ENCODE data around the gene LARGE1. TPM values are rescaled to one million over a fixed set of nuclear protein-coding genes. Genes with fewer than 3 reads are reported as not detected.

Gene LARGE1
- total and polyA plus RNA-seq, 2 of the 8 experiments (the other 6 are each of a cell fraction or from before 2014, with no cell fraction given): 43.7 to 83.0 TPM

DNA sequence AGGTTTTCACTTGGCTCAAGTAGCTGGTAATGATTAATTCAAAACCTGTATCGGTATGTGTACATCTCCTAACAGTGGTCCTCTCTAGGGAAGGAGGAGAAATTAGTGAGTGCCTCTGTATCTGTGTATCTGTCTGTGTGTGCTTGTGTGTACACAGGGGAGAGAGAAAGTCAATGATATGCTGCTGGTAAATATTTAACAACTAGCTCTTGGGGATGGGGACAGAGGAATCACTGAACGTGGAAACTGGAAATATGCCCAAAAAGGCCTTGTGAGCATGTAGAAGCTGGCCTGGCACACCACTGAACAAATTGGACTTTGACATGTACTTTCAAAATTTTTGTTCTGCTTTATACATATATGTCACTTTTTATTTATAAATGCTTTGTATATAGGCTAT lies 648.1 kb downstream of the LARGE1 start:
- no peak overlapping the region for H3K18ac ChIP-seq (ENCODE audit: extremely low read depth, low read length)
- TF ChIP-seq CHD2 (IDR thresholded peaks at IDR 0.05; ENCODE audit: low read length): no peak
- no peak for TF ChIP-seq SIRT6 (IDR thresholded peaks at IDR 0.05; ENCODE audit: low read length)
- TF ChIP-seq PHF8 (conservative IDR thresholded peaks at IDR 0.05; ENCODE audit: low read depth, low read length): no peak

More for the DNA sequence above, 648.1 kb downstream of the LARGE1 start:
- no peak overlapping the region for H3K4me2 ChIP-seq (ENCODE audit: insufficient read depth in 1 of 2, low read depth in 2 of 2, low read length in 2 of 2)
- no peak overlapping the region for H3K23ac ChIP-seq (ENCODE audit: insufficient read length)
- H3K4ac ChIP-seq (replicated peaks; ENCODE audit: insufficient read length, low read depth, low read length): no peak overlapping the region
- ChIA-PET POLR2A (ENCODE audit: partially characterized antibody) (no interaction called here), CTCF (ENCODE audit: partially characterized antibody) (interaction anchor here (0.6 to 0.9 kb wide), 3 partner anchors 70 to 224 kb away, joined by 3 to 4 read pairs (median 3); no protein-coding TSS in a partner anchor)
- peaks cover 0 to 1% of the 10 kb centered on the region in 2 experiments for H4K20me1 ChIP-seq (replicated peaks in 1 of 2; ENCODE audit: control insufficient read depth in 1 of 2, insufficient read depth in 2 of 2, low read length in 2 of 2)
- no peak overlapping the region for H2BK15ac ChIP-seq (ENCODE audit: low read length)
- no peak overlapping the region for H4K8ac ChIP-seq (ENCODE audit: extremely low read depth, insufficient read depth, low read length)
- H3K79me2 ChIP-seq (ENCODE audit: control insufficient read depth in 1 of 2, insufficient read depth in 2 of 2, low read length in 2 of 2): no peaks in the 10 kb centered on the region
- no peak overlapping the region for H2AFZ ChIP-seq (ENCODE audit: low read length)
- no peak for DNase-seq (ENCODE audit: low read depth in 1 of 2, low spot score in 2 of 2)
- FAIRE-seq: no peak
- H3K23me2 ChIP-seq (ENCODE audit: low read depth, low read length): no peaks in the 10 kb centered on the region
- no peak overlapping the region for H2BK120ac ChIP-seq (replicated peaks; ENCODE audit: low read depth, low read length)
- H3K4me3 ChIP-seq (ENCODE audit: extremely low read depth in 1 of 4, insufficient read depth in 2 of 4, low read depth in 3 of 4, low read length in 4 of 4): no peak overlapping the region
- H3K79me1 ChIP-seq (ENCODE audit: low read depth, low read length): no peaks in the 10 kb centered on the region
- no peak overlapping the region for H4K91ac ChIP-seq (replicated peaks; ENCODE audit: insufficient read length, low read length)
- H2BK12ac ChIP-seq (ENCODE audit: low read depth, low read length): no peak overlapping the region
- no peak overlapping the region for H2BK20ac ChIP-seq (ENCODE audit: low read length)
- no peak overlapping the region for H3K14ac ChIP-seq (ENCODE audit: insufficient read length)
- H3K27me3 ChIP-seq (replicated peaks in 1 of 4; ENCODE audit: control insufficient read depth in 3 of 4, extremely low read depth in 1 of 4, insufficient read depth in 3 of 4, low read length in 3 of 4): no peaks in the 10 kb centered on the region
- H3K27ac ChIP-seq (ENCODE audit: low read depth, low read length): no peak overlapping the region
- H4K5ac ChIP-seq (ENCODE audit: insufficient read length, low read depth, low read length): no peak overlapping the region
- H3K36me3 ChIP-seq (ENCODE audit: control insufficient read depth in 2 of 4, insufficient read depth in 4 of 4, low read length in 3 of 4): peaks cover 6 to 18% (median 9%) of the 10 kb centered on the region in 4 experiments; a peak in 5 of 8 replicates
- 93% methylated on average over 2 of the region's 2 CpGs; no CpG with 5 or more reads in 1 of the 2 experiments for WGBS, 2 experiments (ENCODE audit: extremely low coverage in 1 of 2, insufficient coverage in 1 of 2, insufficient read length in 1 of 2, insufficient replicate concordance in 2 of 2, low coverage in 1 of 2, low lambda C conversion rate in 2 of 2, missing lambda C conversion rate in 1 of 2)
- H2AK5ac ChIP-seq (ENCODE audit: low read depth, low read length): no peak overlapping the region
- no peak overlapping the region for H3K9ac ChIP-seq (replicated peaks in 1 of 4; ENCODE audit: extremely low read depth in 1 of 4, low read depth in 3 of 4, low read length in 3 of 4)
- no peaks in the 10 kb centered on the region for H3K9me3 ChIP-seq (ENCODE audit: insufficient read depth in 2 of 2, low read depth in 1 of 2, low read length in 1 of 2)
- H3K4me1 ChIP-seq (replicated peaks in 1 of 4; ENCODE audit: control insufficient read depth in 3 of 4, insufficient read depth in 4 of 4, low read length in 3 of 4): no peaks in the 10 kb centered on the region
- no peak overlapping the region for H2BK5ac ChIP-seq (ENCODE audit: low read depth, low read length)
- no peak overlapping the region for H3K56ac ChIP-seq (replicated peaks; ENCODE audit: insufficient read length, low read depth, low read length)
